H9 (cell line): ENCODE measurements around the gene TDP1. TPM values are rescaled to one million over a fixed set of nuclear protein-coding genes. Genes with fewer than 3 reads are reported as not detected.

Source experiments
- DNase-seq: peaks from one replicate; pipeline ENCODE4 v3.0.0-alpha.2; 2017
- H2AFZ ChIP-seq: one replicate; pipeline ENCODE4 v1.6.1; 2013; ENCODE audit warnings: mild to moderate bottlenecking, low read length, control low read depth, moderate library complexity
- H2AK5ac ChIP-seq: 2 replicates; pipeline ENCODE4 v1.6.1; 2013; ENCODE audit warnings: low read length, control low read depth, mixed read lengths; ENCODE audit not compliant: insufficient read length
- H2BK120ac ChIP-seq: one replicate; pipeline ENCODE4 v1.6.1; 2013; ENCODE audit warnings: low read depth, mild to moderate bottlenecking, low read length, control low read depth, inconsistent platforms; ENCODE audit not compliant: poor library complexity, severe bottlenecking
- H2BK12ac ChIP-seq: 2 replicates; pipeline ENCODE4 v1.6.1; 2013; ENCODE audit warnings: low read length, control low read depth, mixed read lengths, low read depth; ENCODE audit not compliant: insufficient read length
- H2BK15ac ChIP-seq: 2 replicates; pipeline ENCODE4 v1.6.1; 2013; ENCODE audit warnings: low read depth, low read length, control low read depth
- H2BK20ac ChIP-seq: one replicate; pipeline ENCODE4 v1.6.1; 2013; ENCODE audit warnings: low read depth, mild to moderate bottlenecking, low read length, control low read depth, inconsistent platforms; ENCODE audit not compliant: poor library complexity, severe bottlenecking
- H2BK5ac ChIP-seq: 2 replicates; pipeline ENCODE4 v1.6.1; 2013; ENCODE audit warnings: low read length, control low read depth, mixed read lengths; ENCODE audit not compliant: insufficient read length
- H3K14ac ChIP-seq: 2 replicates; pipeline ENCODE4 v1.6.1; 2013; ENCODE audit warnings: low read length, control low read depth; ENCODE audit not compliant: insufficient read depth
- H3K18ac ChIP-seq: 2 replicates; pipeline ENCODE4 v1.6.1; 2013; ENCODE audit warnings: low read depth, mild to moderate bottlenecking, mixed read lengths, low read length, control low read depth; ENCODE audit not compliant: insufficient read length
- H3K23ac ChIP-seq: 2 replicates; pipeline ENCODE4 v1.6.1; 2013; ENCODE audit warnings: low read length, control low read depth, mixed read lengths, low read depth; ENCODE audit not compliant: insufficient read length
- H3K23me2 ChIP-seq: 2 replicates; pipeline ENCODE4 v1.6.1; 2013; ENCODE audit warnings: low read depth, mild to moderate bottlenecking, mixed read lengths, low read length, control low read depth; ENCODE audit not compliant: insufficient read length, poor library complexity, severe bottlenecking
- H3K27ac ChIP-seq: 2 replicates; pipeline ENCODE4 v1.5.1; 2013; ENCODE audit warnings: low read length, control low read depth, mixed read lengths, low read depth; ENCODE audit not compliant: insufficient read length
- H3K27me3 ChIP-seq: 2 replicates; pipeline ENCODE4 v1.6.1; 2013; ENCODE audit warnings: low read length, control low read depth, inconsistent platforms; ENCODE audit not compliant: insufficient read depth
- H3K4ac ChIP-seq: 2 replicates; pipeline ENCODE4 v1.6.1; 2013; ENCODE audit warnings: low read depth, mild to moderate bottlenecking, control low read depth, inconsistent platforms, low read length, moderate library complexity
- H3K4me1 ChIP-seq: 2 replicates; pipeline ENCODE4 v1.6.1; 2013; ENCODE audit warnings: low read length, control low read depth, inconsistent platforms; ENCODE audit not compliant: insufficient read depth
- H3K4me2 ChIP-seq: 2 replicates; pipeline ENCODE4 v1.6.1; 2013; ENCODE audit warnings: low read length, control low read depth, mixed read lengths; ENCODE audit not compliant: insufficient read length, insufficient read depth
- H3K56ac ChIP-seq: 2 replicates; pipeline ENCODE4 v1.6.1; 2013; ENCODE audit warnings: low read depth, mild to moderate bottlenecking, mixed read lengths, low read length, control low read depth; ENCODE audit not compliant: insufficient read length
- H3K79me1 ChIP-seq: 2 replicates; pipeline ENCODE4 v1.6.1; 2013; ENCODE audit warnings: low read depth, mild to moderate bottlenecking, moderate library complexity, low read length, control low read depth, inconsistent platforms; ENCODE audit not compliant: insufficient read depth, poor library complexity, severe bottlenecking
- H3K79me2 ChIP-seq: 2 replicates; pipeline ENCODE4 v1.6.1; 2013; ENCODE audit warnings: low read length, control low read depth, inconsistent platforms; ENCODE audit not compliant: insufficient read depth
- H3K9ac ChIP-seq: 2 replicates; pipeline ENCODE4 v1.6.1; 2013; ENCODE audit warnings: low read length, control low read depth, mixed read lengths; ENCODE audit not compliant: insufficient read length; ENCODE audit errors: extremely low read depth
- H3K9me3 ChIP-seq: one replicate; pipeline ENCODE4 v1.6.1; 2013; ENCODE audit warnings: low read depth, low read length, inconsistent platforms; ENCODE audit not compliant: control insufficient read depth
- H3T11ph ChIP-seq: one replicate; pipeline ENCODE4 v1.6.1; 2013; ENCODE audit warnings: mild to moderate bottlenecking, low read length, control low read depth, inconsistent platforms
- H4K20me1 ChIP-seq: one replicate; pipeline ENCODE4 v1.6.1; 2013; ENCODE audit not compliant: control insufficient read depth, insufficient read length, insufficient read depth
- H4K5ac ChIP-seq: 2 replicates; pipeline ENCODE4 v1.6.1; 2013; ENCODE audit warnings: low read depth, mild to moderate bottlenecking, mixed read lengths, low read length, control low read depth; ENCODE audit not compliant: insufficient read length
- H4K8ac ChIP-seq: replicated peaks from 2 replicates; pipeline ENCODE4 v1.6.1; 2013; ENCODE audit warnings: low read length, control low read depth, mixed read lengths, low read depth; ENCODE audit not compliant: insufficient read length
- H4K91ac ChIP-seq: 2 replicates; pipeline ENCODE4 v1.6.1; 2013; ENCODE audit warnings: low read depth, mild to moderate bottlenecking, moderate library complexity, mixed read lengths, low read length, control low read depth; ENCODE audit not compliant: insufficient read length
- H3K27ac Mint-ChIP-seq, 3 experiments: 2 replicates in 2 of 3; 3 replicates in 1 of 3; pipeline ENCODE4 v1.8.0; 2020 to 2021; ENCODE audit warnings: mixed read lengths in 3 of 3, mild to moderate bottlenecking in 1 of 3, moderate library complexity in 1 of 3
- H3K27me3 Mint-ChIP-seq: 2 replicates; pipeline ENCODE4 v1.8.0; 2021; ENCODE audit warnings: low read depth, mild to moderate bottlenecking, moderate library complexity, mixed read lengths
- H3K36me3 Mint-ChIP-seq, 3 experiments: 2 replicates in 2 of 3; 3 replicates in 1 of 3; pipeline ENCODE4 v1.8.0; 2020 to 2021; ENCODE audit warnings: low read depth in 3 of 3, mixed read lengths in 3 of 3; ENCODE audit not compliant: insufficient read depth in 1 of 3
- H3K4me1 Mint-ChIP-seq, 2 experiments: 2 replicates each; pipeline ENCODE4 v1.8.0; 2020; ENCODE audit warnings: mixed read lengths in 2 of 2
- H3K4me3 Mint-ChIP-seq, 2 experiments: 2 replicates in 1 of 2; 3 replicates in 1 of 2; pipeline ENCODE4 v1.8.0; 2020 to 2021; ENCODE audit warnings: mild to moderate bottlenecking in 2 of 2, mixed read lengths in 2 of 2, moderate library complexity in 1 of 2
- H3K9me3 Mint-ChIP-seq, 2 experiments: 2 replicates in 1 of 2; 3 replicates in 1 of 2; pipeline ENCODE4 v1.8.0; 2020; ENCODE audit warnings: mild to moderate bottlenecking in 2 of 2, mixed read lengths in 2 of 2, moderate library complexity in 1 of 2
- CTCF ChIP-seq: fragments of 200-600 bp; sonication (generic); conservative IDR thresholded peaks from 3 replicates; pipeline ENCODE4 v1.8.0; 2021; ENCODE audit warnings: antibody characterized with exemption, mild to moderate bottlenecking
- WGBS: extraction: QIAGEN DNeasy Blood & Tissue Kit; methylation state at CpG from one replicate; pipeline ENCODE4 v1.1.7; 2013; ENCODE audit warnings: missing lambda C conversion rate, low lambda C conversion rate, mixed read lengths; ENCODE audit not compliant: insufficient read length; ENCODE audit errors: extremely low coverage; 5-methylcytosine and 5-hydroxymethylcytosine counted together
- total RNA-seq: library from RNA; stranded (reverse); gene quantifications from 2 replicates; pipeline ENCODE4 v1.2.1, GENCODE V29; 2021

TDP1 gene
- total RNA-seq, 1 experiment from 2014 or later = 53.4 TPM

DNA sequence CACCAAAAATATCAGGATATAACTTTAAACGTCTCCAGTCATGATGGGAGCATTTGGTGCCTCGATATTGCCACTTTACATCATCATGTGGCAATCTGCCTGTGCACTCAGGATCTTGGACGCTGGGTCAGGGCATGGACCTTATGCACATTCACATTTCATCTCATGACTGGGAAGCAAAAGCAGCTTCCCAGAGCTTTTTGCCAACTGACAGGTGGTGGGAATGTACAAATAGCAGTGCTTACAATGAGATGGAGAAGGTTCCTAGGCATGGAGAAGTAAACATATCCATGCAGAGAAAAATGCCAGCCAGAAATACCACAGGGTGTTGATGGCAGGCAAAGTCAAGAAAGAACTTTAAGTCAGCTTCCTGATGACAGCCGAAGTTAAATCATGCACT, 31.5 kb upstream of the TDP1 start:
- H3K79me1 ChIP-seq = no peaks in the 10 kb centered on the region
- no peak overlapping the region for H4K8ac ChIP-seq
- no peak overlapping the region for H3K4me2 ChIP-seq
- H3K27ac ChIP-seq = no peak overlapping the region
- Mint-ChIP-seq H3K36me3 (peaks cover 0 to 1% (median 0%) of the 10 kb centered on the region in 3 experiments; a peak in 2 of 7 replicates), H3K9me3 (no peaks in the 10 kb centered on the region), H3K4me1 (peaks cover 6 to 7% of the 10 kb centered on the region in 2 experiments), H3K27ac (no peak overlapping the region), H3K27me3 (no peaks in the 10 kb centered on the region), H3K4me3 (no peak overlapping the region)
- no peak overlapping the region for H3K9ac ChIP-seq
- no peak overlapping the region for H3K14ac ChIP-seq
- H3K23ac ChIP-seq = no peak overlapping the region
- H2BK5ac ChIP-seq = no peak overlapping the region
- no CpG with 5 or more reads among the region's 4 CpGs for WGBS
- H3K23me2 ChIP-seq = no peaks in the 10 kb centered on the region
- no peaks in the 10 kb centered on the region for H3K27me3 ChIP-seq
- no peak overlapping the region for H3K18ac ChIP-seq
- H4K5ac ChIP-seq = no peak overlapping the region
- no peak overlapping the region for H2BK20ac ChIP-seq
- no peaks in the 10 kb centered on the region for H3K9me3 ChIP-seq
- no peak for TF ChIP-seq CTCF
- no peak overlapping the region for H2BK120ac ChIP-seq
- H4K20me1 ChIP-seq = no peaks in the 10 kb centered on the region
- no peak overlapping the region for H3T11ph ChIP-seq
- H4K91ac ChIP-seq = no peak overlapping the region
- no peaks in the 10 kb centered on the region for H3K4me1 ChIP-seq
- no peak overlapping the region for H2AK5ac ChIP-seq
- no peaks in the 10 kb centered on the region for H3K79me2 ChIP-seq
- no peak overlapping the region for H3K56ac ChIP-seq
- DNase-seq = no peak
- H2AFZ ChIP-seq = no peak overlapping the region
- no peak overlapping the region for H2BK12ac ChIP-seq
- no peak overlapping the region for H2BK15ac ChIP-seq
- H3K4ac ChIP-seq = no peak overlapping the region
